Stomach (tissue), 4 donors: ENCODE measurements around the gene OPRL1.

Experiments
- POLR2AphosphoS5 ChIP-seq, 3 donors: sonication (generic); formaldehyde crosslinking; IDR thresholded peaks; one replicate each; pipeline ENCODE4 v1.6.1; 2016; ENCODE audit warnings: antibody characterized with exemption in 3 of 3
- TF ChIP-seq, protein P1 (sequence below), 7 experiments: fragments of 450-650 bp in 4 of 7; fragments of 200-600 bp in 3 of 7; sonication (generic) in 3 of 7; IDR thresholded peaks; one replicate each; pipeline ENCODE4 v1.5.1; 2016 to 2019; ENCODE audit warnings: antibody characterized with exemption in 7 of 7, control low read depth in 2 of 7, mild to moderate bottlenecking in 1 of 7

DNA sequence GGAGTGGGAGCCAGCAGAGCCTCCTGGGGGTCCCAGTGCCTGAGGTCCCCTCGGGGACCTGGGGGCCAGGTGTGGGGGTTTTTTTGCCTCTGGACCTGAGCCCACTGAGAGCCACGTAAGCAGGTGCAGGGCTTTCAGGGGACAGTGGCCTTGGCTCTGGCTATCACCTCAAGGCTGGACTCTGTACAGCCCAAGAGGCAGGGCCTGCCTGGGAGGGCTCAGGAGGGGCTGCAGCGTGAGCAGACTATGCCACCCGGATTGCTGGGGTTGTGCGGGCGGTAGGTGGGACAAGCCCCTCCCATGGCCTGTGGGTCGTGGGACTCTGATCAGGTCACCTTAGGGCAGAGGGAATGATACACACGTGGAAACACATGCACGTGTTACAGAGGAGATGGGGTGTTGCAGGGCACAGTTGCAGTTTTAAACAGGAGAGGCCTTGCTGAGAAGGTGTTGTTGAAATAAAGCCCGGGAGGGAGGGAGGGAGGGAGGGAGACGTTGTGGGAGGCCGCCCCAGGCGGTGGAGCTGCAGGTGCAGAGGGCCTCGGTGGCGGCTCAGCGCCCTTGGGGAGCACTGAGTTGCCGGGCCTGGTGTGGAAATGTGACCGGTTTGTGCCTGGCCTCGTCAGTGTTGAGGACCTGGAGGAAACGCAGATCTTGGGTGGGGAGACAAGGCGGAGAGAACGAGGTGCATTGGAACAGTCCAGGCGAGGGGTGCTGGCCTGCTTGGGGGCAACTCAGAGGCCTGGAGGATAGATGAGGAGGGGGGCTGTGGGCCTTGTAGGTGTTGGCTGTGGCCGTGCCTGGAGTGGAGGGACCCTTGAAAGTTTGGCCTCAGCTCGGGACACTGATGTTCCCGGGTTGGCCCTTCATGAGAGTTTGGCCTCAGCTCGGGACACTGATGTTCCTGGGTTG is 14.6 kb upstream of the OPRL1 start:
- TF ChIP-seq, protein P1, sequence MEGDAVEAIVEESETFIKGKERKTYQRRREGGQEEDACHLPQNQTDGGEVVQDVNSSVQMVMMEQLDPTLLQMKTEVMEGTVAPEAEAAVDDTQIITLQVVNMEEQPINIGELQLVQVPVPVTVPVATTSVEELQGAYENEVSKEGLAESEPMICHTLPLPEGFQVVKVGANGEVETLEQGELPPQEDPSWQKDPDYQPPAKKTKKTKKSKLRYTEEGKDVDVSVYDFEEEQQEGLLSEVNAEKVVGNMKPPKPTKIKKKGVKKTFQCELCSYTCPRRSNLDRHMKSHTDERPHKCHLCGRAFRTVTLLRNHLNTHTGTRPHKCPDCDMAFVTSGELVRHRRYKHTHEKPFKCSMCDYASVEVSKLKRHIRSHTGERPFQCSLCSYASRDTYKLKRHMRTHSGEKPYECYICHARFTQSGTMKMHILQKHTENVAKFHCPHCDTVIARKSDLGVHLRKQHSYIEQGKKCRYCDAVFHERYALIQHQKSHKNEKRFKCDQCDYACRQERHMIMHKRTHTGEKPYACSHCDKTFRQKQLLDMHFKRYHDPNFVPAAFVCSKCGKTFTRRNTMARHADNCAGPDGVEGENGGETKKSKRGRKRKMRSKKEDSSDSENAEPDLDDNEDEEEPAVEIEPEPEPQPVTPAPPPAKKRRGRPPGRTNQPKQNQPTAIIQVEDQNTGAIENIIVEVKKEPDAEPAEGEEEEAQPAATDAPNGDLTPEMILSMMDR (IDR thresholded peaks at IDR 0.05), result no peak
- no peak for TF ChIP-seq POLR2AphosphoS5 (IDR thresholded peaks at IDR 0.05)
